Fibroblast of skin of back (primary cell): ENCODE data around the gene CNMD. TPM values are rescaled to one million over a fixed set of nuclear protein-coding genes. Genes with fewer than 3 reads are reported as not detected.

ENCODE experiments used
- DNase-seq: peaks from one replicate; pipeline ENCODE4 v3.0.0-alpha.2; 2013
- polyA plus RNA-seq, 2 experiments: library from polyadenylated mRNA; unstranded; fragments of 120-200 nt; gene quantifications; one replicate each; pipeline ENCODE4 v1.2.1, GENCODE V29; 2013; ENCODE audit not compliant: insufficient read length in 2 of 2

Gene CNMD
- polyA plus RNA-seq (2013, experiment 1 of 2; ENCODE audit: insufficient read length), result not detected
- polyA plus RNA-seq (2013, experiment 2 of 2; ENCODE audit: insufficient read length), result not detected

- DNase-seq, result no peak
Observed at GRCh38 chr13:52739468-52740071, at the start of gene CNMD. Gene CNMD, minus strand, starts transcription at chr13:52739820. Its CDS starts 119 bp downstream, at chr13:52739701.

GRCh38 chr13:52788011-52788410 lies 48.4 kb upstream of the CNMD start:
- DNase-seq, result no peak

- DNase-seq, result no peak
Observed at GRCh38 chr13:52787235-52787634, 47.6 kb upstream of the CNMD start.

GRCh38 chr13:52786766-52787165 lies 47.1 kb upstream of the CNMD start:
- DNase-seq, result no peak

- no peak for DNase-seq
Observed at GRCh38 chr13:52785739-52786138, 46.1 kb upstream of the CNMD start.

GRCh38 chr13:52784591-52785340 lies 45.1 kb upstream of the CNMD start:
- no peak for DNase-seq

GRCh38 chr13:52783943-52784342 lies 44.3 kb upstream of the CNMD start:
- DNase-seq, result no peak

GRCh38 chr13:52782471-52783448 lies 43.1 kb upstream of the CNMD start:
- no peak for DNase-seq

GRCh38 chr13:52780611-52781010 lies 41.0 kb upstream of the CNMD start:
- DNase-seq, result no peak

- no peak for DNase-seq
Observed at GRCh38 chr13:52780092-52780491, 40.5 kb upstream of the CNMD start.

GRCh38 chr13:52779103-52779502 lies 39.5 kb upstream of the CNMD start:
- no peak for DNase-seq

GRCh38 chr13:52776726-52777125 lies 37.1 kb upstream of the CNMD start:
- DNase-seq, result no peak

GRCh38 chr13:52775511-52775910 lies 35.9 kb upstream of the CNMD start:
- DNase-seq, result no peak

GRCh38 chr13:52767949-52768516 lies 28.4 kb upstream of the CNMD start:
- no peak for DNase-seq

GRCh38 chr13:52765611-52766390 lies 26.2 kb upstream of the CNMD start:
- no peak for DNase-seq

GRCh38 chr13:52760077-52760476 lies 20.5 kb upstream of the CNMD start:
- DNase-seq, result no peak

- DNase-seq, result no peak
Observed at GRCh38 chr13:52758114-52758513, 18.5 kb upstream of the CNMD start.

- no peak for DNase-seq
Observed at GRCh38 chr13:52751196-52751595, 11.6 kb upstream of the CNMD start.

- DNase-seq, result no peak
Observed at GRCh38 chr13:52750713-52751112, 11.1 kb upstream of the CNMD start.

GRCh38 chr13:52749419-52749818 lies 9.8 kb upstream of the CNMD start:
- DNase-seq, result no peak

GRCh38 chr13:52746141-52746540 lies 6.5 kb upstream of the CNMD start:
- no peak for DNase-seq
